Omental fat pad (tissue), 4 donors: ENCODE data around the gene STYXL2. TPM values are rescaled to one million over a fixed set of nuclear protein-coding genes. Genes with fewer than 3 reads are reported as not detected.

ENCODE experiments used
- ATAC-seq: fragments of 150-250 bp; one replicate; pipeline ENCODE4 v1.9.1; 2016; ENCODE audit warnings: mild to moderate bottlenecking, moderate library complexity; ENCODE audit not compliant: low FRiP score
- DNase-seq: peaks from one replicate; pipeline ENCODE4 v3.0.0-alpha.2; 2019; ENCODE audit warnings: low spot score
- CTCF ChIP-seq, 3 donors: fragments of 450-650 bp; IDR thresholded peaks; one replicate each; pipeline ENCODE4 v1.5.1; 2016 to 2017; ENCODE audit warnings: antibody characterized with exemption in 3 of 3, mild to moderate bottlenecking in 3 of 3, moderate library complexity in 2 of 3
- total RNA-seq, 4 donors: library from RNA; depleted of rRNA; stranded (reverse); fragments of >200 nt; gene quantifications; one replicate each; pipeline ENCODE4 v1.1.0, GENCODE V29; 2016

STYXL2 gene
- total RNA-seq, 4 donors from 2014 or later: 0.12 to 0.65 (median 0.36) TPM

- ATAC-seq (no peak), DNase-seq (no peak)
- TF ChIP-seq CTCF (IDR thresholded peaks at IDR 0.05): no peak
Measured at GRCh38 chr1:167094690-167095089, 815 bp downstream of the STYXL2 start.

GRCh38 chr1:167095368-167095767 is 1.5 kb downstream of the STYXL2 start:
- no peak for TF ChIP-seq CTCF (IDR thresholded peaks at IDR 0.05)
- ATAC-seq (no peak), DNase-seq (no peak)

GRCh38 chr1:167099851-167100250 is 6.0 kb downstream of the STYXL2 start:
- ATAC-seq: no peak
- no peak for TF ChIP-seq CTCF (IDR thresholded peaks at IDR 0.05)
- no peak for DNase-seq

GRCh38 chr1:167100730-167101129 is 6.9 kb downstream of the STYXL2 start:
- no peak for ATAC-seq
- TF ChIP-seq CTCF (IDR thresholded peaks at IDR 0.05): no peak
- DNase-seq: no peak

GRCh38 chr1:167101754-167102153 is 7.9 kb downstream of the STYXL2 start:
- no peak for ATAC-seq
- no peak for TF ChIP-seq CTCF (IDR thresholded peaks at IDR 0.05)
- DNase-seq: no peak

- DNase-seq: no peak
- no peak for ATAC-seq
- no peak for TF ChIP-seq CTCF (IDR thresholded peaks at IDR 0.05)
Measured at GRCh38 chr1:167102906-167103573, 9.2 kb downstream of the STYXL2 start.

GRCh38 chr1:167104256-167104633 is 10.4 kb downstream of the STYXL2 start:
- no peak for TF ChIP-seq CTCF (IDR thresholded peaks at IDR 0.05)
- no peak for ATAC-seq
- DNase-seq: no peak
